SK-N-SH (cell line): ENCODE data around the gene THUMPD3. TPM values are rescaled to one million over a fixed set of nuclear protein-coding genes. Genes with fewer than 3 reads are reported as not detected.
A peak's percentile ranks its signal among the peaks of the same experiment; 100 is the strongest.

Experiments
- CTCF ChIA-PET: fragments of 300-600, 350-600 bp; formaldehyde crosslinking; extraction: SDS; loops from one replicate; lab custom pipeline; 2021; lab: Yijun Ruan, JAX
- POLR2A ChIA-PET: fragments of 350-600 bp; sonication (Branson Sonifier 250); formaldehyde crosslinking; extraction: SDS; loops from one replicate; lab custom pipeline; 2020; ENCODE audit warnings: antibody characterized with exemption, inconsistent platforms; lab: Yijun Ruan, JAX
- DNase-seq: peaks from one replicate; pipeline ENCODE4 v3.0.0; 2012
- H2AFZ ChIP-seq: fragments of 200-600 bp; sonication (generic); 2 replicates; pipeline ENCODE4 v1.8.1; 2016; ENCODE audit warnings: antibody characterized with exemption, mild to moderate bottlenecking, low read depth
- H3F3A ChIP-seq: fragments of 200-600 bp; sonication (generic); replicated peaks from 2 replicates; pipeline ENCODE3; 2016; ENCODE audit warnings: antibody characterized with exemption, mild to moderate bottlenecking; ENCODE audit not compliant: insufficient read depth
- H3K27ac ChIP-seq, 2 experiments: fragments of 200-500 bp in 1 of 2; fragments of 200-600 bp in 1 of 2; sonication (Bioruptor generic) in 1 of 2; sonication (generic), shearing (Covaris generic) in 1 of 2; 2 replicates each; pipeline versions ENCODE4 v1.5.1 to v1.6.1; 2014 to 2016; ENCODE audit warnings: low read depth in 2 of 2, inconsistent platforms in 1 of 2, low read length in 1 of 2, mild to moderate bottlenecking in 1 of 2, mixed read lengths in 1 of 2
- H3K27me3 ChIP-seq: fragments of 200-600 bp; sonication (generic), shearing (Covaris generic); 2 replicates; pipeline ENCODE4 v1.6.1; 2016; ENCODE audit warnings: mixed run types; ENCODE audit not compliant: insufficient read depth
- H3K36me3 ChIP-seq, 2 experiments: fragments of 200-500 bp in 1 of 2; fragments of 200-600 bp in 1 of 2; sonication (Bioruptor generic) in 1 of 2; sonication (generic) in 1 of 2; replicated peaks in 1 of 2; 2 replicates each; pipeline versions ENCODE3 to v1.5.1; 2014 to 2016; ENCODE audit warnings: low read length in 1 of 2, mild to moderate bottlenecking in 1 of 2; ENCODE audit not compliant: insufficient read depth in 2 of 2, control insufficient read depth in 1 of 2
- H3K4me1 ChIP-seq, 2 experiments: fragments of 200-500 bp in 1 of 2; fragments of 200-600 bp in 1 of 2; sonication (Bioruptor generic) in 1 of 2; sonication (generic), shearing (Covaris generic) in 1 of 2; 2 replicates each; pipeline versions ENCODE4 v1.5.1 to v1.6.1; 2014 to 2016; ENCODE audit warnings: low read depth in 1 of 2, low read length in 1 of 2, mixed run types in 1 of 2; ENCODE audit not compliant: insufficient read depth in 2 of 2, control insufficient read depth in 1 of 2
- H3K4me2 ChIP-seq: fragments of 200-600 bp; sonication (generic), shearing (Covaris generic); 2 replicates; pipeline ENCODE4 v1.6.1; 2017; ENCODE audit warnings: mixed run types
- H3K4me3 ChIP-seq, 2 experiments: fragments of 200-500 bp in 1 of 2; fragments of 200-600 bp in 1 of 2; sonication (Bioruptor generic) in 1 of 2; sonication (generic), shearing (Covaris generic) in 1 of 2; 2 replicates each; pipeline versions ENCODE4 v1.5.1 to v1.8.1; 2014 to 2016; ENCODE audit warnings: low read depth in 2 of 2, inconsistent platforms in 1 of 2, low read length in 1 of 2, mild to moderate bottlenecking in 1 of 2, mixed read lengths in 1 of 2, moderate library complexity in 1 of 2
- H3K79me2 ChIP-seq: fragments of 200-600 bp; sonication (generic); 2 replicates; pipeline ENCODE4 v1.8.1; 2017; ENCODE audit warnings: mild to moderate bottlenecking; ENCODE audit not compliant: insufficient read depth
- H3K9ac ChIP-seq: fragments of 200-600 bp; sonication (generic); 2 replicates; pipeline ENCODE4 v1.6.1; 2017; ENCODE audit warnings: mixed run types
- H3K9me2 ChIP-seq: fragments of 200-600 bp; sonication (generic); 2 replicates; pipeline ENCODE4 v1.6.1; 2017; ENCODE audit warnings: mixed run types
- H3K9me3 ChIP-seq: fragments of 200-600 bp; sonication (generic); 2 replicates; pipeline ENCODE4 v1.6.1; 2017; ENCODE audit warnings: mixed run types, mild to moderate bottlenecking, moderate library complexity
- H4K20me1 ChIP-seq: fragments of 200-600 bp; sonication (generic); 2 replicates; pipeline ENCODE4 v1.6.1; 2017; ENCODE audit warnings: mild to moderate bottlenecking, mixed run types; ENCODE audit not compliant: insufficient read depth
- CHD2 ChIP-seq: fragments of 150-350 bp; IDR thresholded peaks from 2 replicates; pipeline ENCODE4 v1.6.1; 2018; ENCODE audit warnings: low read length; ENCODE audit not compliant: partially characterized antibody
- ELF1 ChIP-seq: IDR thresholded peaks from 2 replicates; pipeline ENCODE4 v1.4.0; 2012
- EP300 ChIP-seq, 2 experiments: IDR thresholded peaks; 2 replicates each; pipeline versions ENCODE4 v1.4.0 to v1.6.1; 2012; ENCODE audit warnings: borderline replicate concordance in 1 of 2, low read depth in 1 of 2, low read length in 1 of 2
- EZH2phosphoT487 ChIP-seq: fragments of 200-600 bp; sonication (generic); IDR thresholded peaks from 2 replicates; pipeline ENCODE4 v1.6.1; 2017; ENCODE audit warnings: low read depth, mixed run types, mild to moderate bottlenecking, antibody characterized with exemption, moderate library complexity, borderline replicate concordance
- FOSL2 ChIP-seq: IDR thresholded peaks from 2 replicates; pipeline ENCODE4 v1.4.0; 2012; ENCODE audit warnings: low read depth, mild to moderate bottlenecking, moderate library complexity, borderline replicate concordance
- FOXM1 ChIP-seq: IDR thresholded peaks from 2 replicates; pipeline ENCODE4 v1.4.0; 2012; ENCODE audit warnings: low read depth, mild to moderate bottlenecking
- GABPA ChIP-seq: IDR thresholded peaks from 2 replicates; pipeline ENCODE4 v1.4.0; 2012; ENCODE audit warnings: low read depth, mild to moderate bottlenecking
- GATA2 ChIP-seq: sonication (generic); formaldehyde crosslinking; IDR thresholded peaks from 2 replicates; pipeline ENCODE4 v1.5.0; 2020; ENCODE audit warnings: mild to moderate bottlenecking, missing genetic modification reagents
- JUND ChIP-seq: IDR thresholded peaks from 2 replicates; pipeline ENCODE4 v1.4.0; 2012
- MEF2A ChIP-seq: IDR thresholded peaks from 2 replicates; pipeline ENCODE4 v1.4.0; 2012; ENCODE audit warnings: low read depth, borderline replicate concordance
- NFIC ChIP-seq: IDR thresholded peaks from 2 replicates; pipeline ENCODE4 v1.4.0; 2012; ENCODE audit warnings: borderline replicate concordance
- NRF1 ChIP-seq: IDR thresholded peaks from 2 replicates; pipeline ENCODE4 v1.6.1; 2012; ENCODE audit warnings: low read depth, mild to moderate bottlenecking, low read length
- PBX3 ChIP-seq: IDR thresholded peaks from 2 replicates; pipeline ENCODE4; 2012
- POLR2AphosphoS5 ChIP-seq: IDR thresholded peaks from 2 replicates; pipeline ENCODE4 v1.6.1; 2012; ENCODE audit warnings: low read depth, low read length
- RCOR1 ChIP-seq: fragments of 150-350 bp; IDR thresholded peaks from 2 replicates; pipeline ENCODE4 v1.6.1; 2017; ENCODE audit warnings: antibody characterized with exemption, low read length
- REST ChIP-seq: IDR thresholded peaks from 2 replicates; pipeline ENCODE4 v1.6.1; 2012; ENCODE audit warnings: mild to moderate bottlenecking, low read depth, low read length, moderate library complexity
- RFX5 ChIP-seq: IDR thresholded peaks from 2 replicates; pipeline ENCODE4 v1.6.1; 2012; ENCODE audit warnings: mild to moderate bottlenecking, improper control_type of control experiment, low read length
- SMC3 ChIP-seq: IDR thresholded peaks from 2 replicates; pipeline ENCODE4 v1.6.1; 2012; ENCODE audit warnings: low read depth, low read length, improper control_type of control experiment
- USF1 ChIP-seq: IDR thresholded peaks from 2 replicates; pipeline ENCODE4 v1.4.0; 2012; ENCODE audit warnings: low read depth, borderline replicate concordance
- USF2 ChIP-seq: fragments of 150-350 bp; IDR thresholded peaks from 2 replicates; pipeline ENCODE4 v1.6.1; 2017; ENCODE audit warnings: antibody characterized with exemption, low read length, low read depth, borderline replicate concordance
- WGBS: methylation state at CpG from one replicate; pipeline ENCODE4 v1.1.6; 2017; ENCODE audit warnings: low lambda C conversion rate; 5-methylcytosine and 5-hydroxymethylcytosine counted together
- polyA plus RNA-seq, 3 experiments: library from polyadenylated mRNA; depleted of rRNA; stranded (reverse); fragments of >200 nt; gene quantifications; 2 replicates each; pipeline ENCODE4 v1.2.3, GENCODE V29; 2012
- TF ChIP-seq, protein P1 (sequence below): IDR thresholded peaks from 2 replicates; pipeline ENCODE4 v1.4.0; 2012; ENCODE audit warnings: low read depth, borderline replicate concordance
- TF ChIP-seq, protein P2 (sequence below): IDR thresholded peaks from 2 replicates; pipeline ENCODE4 v1.4.0; 2012; ENCODE audit warnings: low read depth

THUMPD3 gene
- polyA plus RNA-seq, 1 of the 3 experiments (the other 2 are of a cell fraction): 27.1 TPM

GRCh38 chr3:9396301-9396631, 33.4 kb downstream of the THUMPD3 start (continued):
- TF ChIP-seq USF2: no peak
- no peak for TF ChIP-seq EZH2phosphoT487
- no peak for TF ChIP-seq GABPA
- no peak for TF ChIP-seq ELF1
- no peak for TF ChIP-seq GATA2 (CRISPR knock-in tag)
- TF ChIP-seq, all 33 proteins: peak for 5

GRCh38 chr3:9396632-9397331, 33.9 kb downstream of the THUMPD3 start:
- Histone ChIP-seq H2AFZ (no peak overlapping the region), H3K36me3 (peaks cover 36% of the 10 kb centered on the region in 2 experiments), H3F3A (peaks cover 47% of the 10 kb centered on the region), H3K9ac (peak overlapping the region; percentile 95), H3K4me3 (peak overlapping the region; percentile 85 to 98), H3K4me1 (peaks cover 24 to 34% of the 10 kb centered on the region in 2 experiments; a peak in 3 of 4 replicates), H3K27me3 (no peaks in the 10 kb centered on the region), H4K20me1 (peaks cover 76% of the 10 kb centered on the region), H3K9me3 (no peaks in the 10 kb centered on the region), H3K79me2 (peaks cover 87% of the 10 kb centered on the region), H3K4me2 (peak overlapping the region; percentile 90), H3K9me2 (no peaks in the 10 kb centered on the region), H3K27ac (peak overlapping the region; percentile 96 to 99)
- CTCF ChIA-PET: interaction anchor here (0.6 to 2.3 kb wide), 4 partner anchors 13 to 743 kb away, joined by 3 to 8 read pairs (median 6); no protein-coding TSS in a partner anchor
- peak; percentile 91 for DNase-seq
- POLR2A ChIA-PET: interaction anchor here (0.5 to 3.5 kb wide), 19 partner anchors 9 to 730 kb away, joined by 3 to 39 read pairs (median 3); partner anchors contain the start of genes OGG1 and THUMPD3
- WGBS: under 1% methylated on average over 27 of the region's 71 CpGs
- TF ChIP-seq EP300 (IDR thresholded peaks at IDR 0.05; ENCODE audit: borderline replicate concordance in 1 of 2, low read depth in 1 of 2, low read length in 1 of 2) (peak; percentile 13 to 41; a peak in 3 of 4 replicates), FOXM1 (0 out of 2 replicates have a peak, but pooled peaks have one; percentile 41), EZH2phosphoT487 (no peak), FOSL2 (no peak), PBX3 (peak; percentile 98), USF1 (no peak), MEF2A (no peak; the same call in 1 of the 2 replicates), CHD2 (peak; percentile 98), NFIC (peak; percentile 41), GABPA (peak; percentile 80), RFX5 (peak; percentile 45; the same call in 1 of the 2 replicates), JUND (no peak; the same call in 1 of the 2 replicates), REST (no peak), RCOR1 (no peak), NRF1 (peak; percentile 51), SMC3 (no peak), POLR2AphosphoS5 (no peak), GATA2 (CRISPR knock-in tag) (no peak)
- TF ChIP-seq, protein P1, sequence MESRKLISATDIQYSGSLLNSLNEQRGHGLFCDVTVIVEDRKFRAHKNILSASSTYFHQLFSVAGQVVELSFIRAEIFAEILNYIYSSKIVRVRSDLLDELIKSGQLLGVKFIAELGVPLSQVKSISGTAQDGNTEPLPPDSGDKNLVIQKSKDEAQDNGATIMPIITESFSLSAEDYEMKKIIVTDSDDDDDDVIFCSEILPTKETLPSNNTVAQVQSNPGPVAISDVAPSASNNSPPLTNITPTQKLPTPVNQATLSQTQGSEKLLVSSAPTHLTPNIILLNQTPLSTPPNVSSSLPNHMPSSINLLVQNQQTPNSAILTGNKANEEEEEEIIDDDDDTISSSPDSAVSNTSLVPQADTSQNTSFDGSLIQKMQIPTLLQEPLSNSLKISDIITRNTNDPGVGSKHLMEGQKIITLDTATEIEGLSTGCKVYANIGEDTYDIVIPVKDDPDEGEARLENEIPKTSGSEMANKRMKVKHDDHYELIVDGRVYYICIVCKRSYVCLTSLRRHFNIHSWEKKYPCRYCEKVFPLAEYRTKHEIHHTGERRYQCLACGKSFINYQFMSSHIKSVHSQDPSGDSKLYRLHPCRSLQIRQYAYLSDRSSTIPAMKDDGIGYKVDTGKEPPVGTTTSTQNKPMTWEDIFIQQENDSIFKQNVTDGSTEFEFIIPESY: peak; percentile 95
- TF ChIP-seq, protein P2, sequence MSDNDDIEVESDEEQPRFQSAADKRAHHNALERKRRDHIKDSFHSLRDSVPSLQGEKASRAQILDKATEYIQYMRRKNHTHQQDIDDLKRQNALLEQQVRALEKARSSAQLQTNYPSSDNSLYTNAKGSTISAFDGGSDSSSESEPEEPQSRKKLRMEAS: peak; percentile 97
